Fibroblast of lung (primary cell): Measurements from ENCODE around the gene TMEM184B.

Source experiments
- CTCF ChIP-seq, 2 donors: IDR thresholded peaks in 1 of 2; conservative IDR thresholded peaks in 1 of 2; 1 replicate in 1 of 2; 2 replicates in 1 of 2; pipeline ENCODE4 v1.5.1; 2011 to 2012; ENCODE audit warnings: low read length in 2 of 2, control low read depth in 1 of 2, inconsistent platforms in 1 of 2, low read depth in 1 of 2, mild to moderate bottlenecking in 1 of 2
- EZH2 ChIP-seq: IDR thresholded peaks from 2 replicates; pipeline ENCODE4 v1.5.1; 2012; ENCODE audit warnings: low read length, control low read depth, mild to moderate bottlenecking; ENCODE audit errors: missing control alignments

- TF ChIP-seq EZH2, result no peak
- TF ChIP-seq CTCF (conservative IDR thresholded peaks at IDR 0.05 in 1 of 2, IDR thresholded peaks at IDR 0.05 in 1 of 2; ENCODE audit: low read depth in 1 of 2, low read length in 2 of 2), result no peak
These were observed at the start of gene TMEM184B for GRCh38 chr22:38272373-38273134.
